Superior temporal gyrus (tissue), 1 donor: ENCODE data around the gene KIF24.
"Not testable (repeated sequence)": the region's sequence is repeated elsewhere in the genome, so short reads cannot be mapped to it uniquely, and the experiment has no call there.

Experiments
- DNase-seq: peaks from one replicate; pipeline ENCODE4 v3.0.0-alpha.2; 2016; ENCODE audit errors: extremely low spot score

The KIF24 gene

DNA sequence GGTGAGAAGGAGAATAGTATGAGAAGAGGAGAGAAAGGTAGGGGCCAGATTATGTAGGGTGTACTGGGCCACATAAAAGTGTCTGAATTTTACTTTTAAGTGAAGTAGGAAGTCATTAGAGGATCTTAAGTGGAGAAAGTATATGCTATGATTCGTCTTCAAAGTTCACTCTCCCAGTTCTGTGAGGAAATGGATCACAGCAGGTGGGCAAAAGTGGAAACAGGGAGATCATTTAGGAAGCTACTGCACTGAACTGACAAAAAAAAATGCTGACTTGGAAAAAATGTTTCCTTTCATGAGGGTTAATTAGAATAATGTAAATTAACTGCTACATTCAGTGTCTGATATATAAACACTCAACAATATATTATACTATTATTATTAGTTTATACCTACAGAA is 2.4 kb downstream of the KIF24 start:
- DNase-seq, result no peak

DNA sequence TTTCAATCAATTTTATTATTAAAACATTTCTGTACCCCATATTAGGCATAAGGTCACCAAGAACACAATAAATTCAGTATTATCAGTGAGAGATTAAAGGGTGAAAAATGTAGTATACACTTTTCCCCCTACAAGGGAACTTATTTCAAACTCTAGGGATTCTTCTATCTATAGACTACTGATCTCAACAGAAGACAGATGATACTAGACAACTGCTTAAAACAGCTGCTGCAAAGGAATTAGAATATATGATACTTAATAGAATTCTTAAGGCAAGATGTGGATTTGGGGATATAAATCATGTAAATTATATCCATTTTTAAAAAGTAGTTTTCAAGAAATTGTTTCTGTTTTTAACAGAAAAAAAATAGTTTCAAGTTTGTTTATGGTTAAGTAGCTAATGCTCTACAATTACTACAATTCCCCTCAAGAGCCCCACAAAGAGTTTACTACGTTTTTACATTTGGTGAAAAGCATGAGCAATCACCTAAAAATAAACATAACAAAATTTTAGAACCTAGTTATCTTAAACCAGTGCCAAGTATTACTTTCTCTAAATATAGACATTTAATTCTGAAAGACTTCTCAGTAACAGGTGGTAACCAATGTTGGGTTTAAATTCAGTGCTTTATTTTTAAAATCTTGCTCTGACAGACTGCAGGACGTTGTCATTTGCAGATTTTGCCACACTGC is 6.0 kb downstream of the KIF24 start:
- no peak for DNase-seq

DNA sequence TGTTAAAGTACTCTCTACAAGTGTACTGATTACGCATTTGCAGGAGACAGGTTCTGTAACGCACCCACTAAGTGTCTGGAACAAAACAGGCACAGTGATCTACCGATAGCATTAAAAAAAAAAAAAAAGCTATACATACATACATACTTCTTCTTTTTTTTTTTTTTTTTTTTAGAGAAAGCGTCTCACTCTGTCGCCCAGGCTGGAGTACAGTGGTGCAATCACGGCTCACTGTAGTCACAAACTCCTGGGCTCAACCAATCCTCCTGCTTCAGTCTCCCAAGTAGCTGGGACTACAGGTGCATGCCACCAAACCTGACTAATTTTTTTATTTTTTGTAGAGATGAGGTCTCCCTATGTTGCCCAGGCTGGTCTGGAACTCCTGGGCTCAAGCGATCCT is 7.6 kb downstream of the KIF24 start:
- no peak for DNase-seq

DNA sequence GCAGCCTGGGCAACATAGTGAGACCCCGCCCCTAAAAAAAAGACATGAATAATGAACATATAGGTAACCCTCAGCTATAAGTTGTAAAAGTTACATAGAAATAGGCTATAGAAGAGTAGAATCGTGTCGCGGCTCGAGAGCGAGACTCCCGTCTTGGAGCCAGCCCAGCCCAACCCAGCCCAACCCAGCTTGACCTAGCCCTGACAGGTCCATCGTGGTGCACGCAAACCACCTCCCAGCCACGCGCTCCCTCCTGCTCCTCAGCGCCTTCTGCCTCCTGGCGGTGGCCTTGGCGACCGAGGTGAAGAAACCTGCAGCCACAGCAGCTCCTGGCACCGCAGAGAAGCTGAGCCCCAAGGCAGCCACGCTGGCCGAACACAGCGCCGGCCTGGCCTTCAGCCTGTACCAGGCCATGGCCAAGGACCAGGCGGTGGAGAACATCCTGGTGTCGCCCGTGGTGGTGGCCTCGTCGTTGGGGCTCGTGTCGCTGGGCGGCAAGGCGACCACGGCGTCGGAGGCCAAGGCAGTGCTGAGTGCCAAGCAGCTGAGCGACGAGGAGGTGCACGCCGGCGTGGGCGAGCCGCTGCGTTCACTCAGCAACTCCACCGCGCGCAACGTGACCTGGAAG is 10.8 kb downstream of the KIF24 start:
- DNase-seq, result no peak

DNA sequence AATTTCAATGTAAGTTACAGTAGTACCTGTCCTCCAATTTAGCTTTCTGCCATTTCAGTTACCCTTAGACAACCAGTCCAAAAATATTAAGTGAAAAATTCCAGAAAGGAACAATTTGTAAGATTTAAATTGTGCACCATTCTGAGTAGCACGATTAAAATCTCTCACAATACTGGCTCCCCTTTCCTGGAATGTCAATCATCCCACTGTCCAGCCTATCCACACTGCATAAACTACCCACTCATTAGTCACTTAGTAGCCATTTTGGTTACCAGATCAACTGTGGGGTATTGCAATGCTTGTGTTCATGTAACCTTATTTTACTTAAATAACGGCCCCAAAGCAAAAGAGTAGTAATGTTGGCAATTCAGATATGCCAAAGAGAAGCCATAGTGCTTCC is 11.6 kb downstream of the KIF24 start:
- no peak for DNase-seq

DNA sequence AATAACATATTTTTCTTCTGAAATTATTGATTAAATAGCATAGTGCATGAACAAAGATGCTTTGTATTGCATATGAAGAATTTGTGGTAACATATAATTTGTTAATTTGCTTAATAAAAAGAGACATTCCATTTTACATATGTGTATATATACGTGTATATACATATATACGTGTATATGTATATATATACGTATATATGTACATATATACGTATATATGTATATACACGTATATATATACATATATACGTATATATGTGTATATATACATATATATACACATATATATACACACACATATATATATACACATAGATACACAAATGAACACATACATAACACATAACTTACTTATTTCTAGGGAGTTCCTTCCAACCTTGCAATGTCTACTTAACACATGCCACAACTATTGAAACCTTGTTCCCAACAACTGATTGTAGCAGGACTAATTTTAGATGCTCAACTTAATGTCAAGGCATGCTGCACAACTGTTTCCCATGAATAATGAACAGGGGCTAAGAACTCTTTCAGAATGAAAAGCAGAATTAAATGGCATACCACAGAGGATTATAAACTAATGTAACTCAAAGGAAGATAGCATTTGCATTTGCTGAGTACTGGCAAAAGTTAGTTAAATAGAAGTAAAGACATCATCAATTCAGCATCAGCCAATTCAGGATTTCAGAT is 17.4 kb downstream of the KIF24 start:
- no peak for DNase-seq

DNA sequence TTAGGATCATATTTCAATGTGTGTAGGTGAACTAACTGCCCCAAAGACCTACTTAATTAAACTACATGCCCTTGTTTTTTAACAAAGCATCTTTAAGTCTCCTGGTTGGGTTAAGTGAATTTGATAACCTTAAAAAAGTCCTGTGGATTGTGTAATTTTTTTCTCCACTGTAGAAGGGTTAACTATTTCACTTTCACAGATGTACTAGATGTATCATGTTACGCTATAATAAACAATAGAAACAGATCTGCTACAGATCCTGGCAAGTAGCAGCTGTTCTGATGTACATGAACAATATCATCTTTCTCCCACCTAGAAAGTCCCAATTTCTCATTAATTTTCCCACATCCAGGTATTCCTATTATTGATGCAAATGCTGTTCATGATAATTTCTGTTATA is 18.9 kb downstream of the KIF24 start:
- no peak for DNase-seq

DNA sequence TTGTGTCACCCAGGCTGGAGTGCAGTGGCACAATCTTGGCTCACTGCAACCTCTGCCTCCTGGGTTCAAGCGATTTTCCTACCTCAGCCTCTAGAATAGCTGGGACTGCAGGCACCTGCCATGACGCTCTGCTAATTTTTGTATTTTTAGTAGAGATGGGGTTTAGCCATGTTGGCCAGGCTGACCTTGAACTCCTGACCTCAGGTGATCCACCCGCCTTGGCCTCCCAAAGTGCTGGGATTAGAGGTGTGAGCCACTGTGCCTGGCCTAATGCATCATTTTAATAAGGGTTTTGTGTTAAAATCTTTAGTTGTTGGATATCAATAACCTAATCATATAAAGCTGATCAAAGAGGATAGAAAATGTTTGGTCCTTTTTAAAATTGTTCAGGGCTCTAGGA is 20.8 kb downstream of the KIF24 start:
- DNase-seq, result not testable (repeated sequence)

DNA sequence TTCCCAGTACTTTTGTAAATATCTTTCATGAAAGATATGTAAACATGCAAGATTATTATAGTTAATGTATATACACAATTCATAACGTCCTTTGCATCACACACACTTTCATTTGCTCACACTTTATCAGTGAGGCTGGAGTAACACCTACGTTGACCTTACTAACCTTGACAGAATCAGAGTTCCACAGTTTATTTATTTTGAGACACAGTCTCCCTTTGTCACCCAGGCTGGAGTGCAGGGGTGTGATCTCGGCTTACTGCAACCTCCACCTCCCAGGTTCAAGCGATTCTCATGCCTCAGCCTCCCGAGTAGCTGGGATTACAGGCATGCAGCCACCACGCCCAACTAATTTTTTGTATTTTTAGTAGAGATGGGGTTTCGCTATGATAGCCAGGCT is 28.0 kb downstream of the KIF24 start:
- not testable (repeated sequence) for DNase-seq

DNA sequence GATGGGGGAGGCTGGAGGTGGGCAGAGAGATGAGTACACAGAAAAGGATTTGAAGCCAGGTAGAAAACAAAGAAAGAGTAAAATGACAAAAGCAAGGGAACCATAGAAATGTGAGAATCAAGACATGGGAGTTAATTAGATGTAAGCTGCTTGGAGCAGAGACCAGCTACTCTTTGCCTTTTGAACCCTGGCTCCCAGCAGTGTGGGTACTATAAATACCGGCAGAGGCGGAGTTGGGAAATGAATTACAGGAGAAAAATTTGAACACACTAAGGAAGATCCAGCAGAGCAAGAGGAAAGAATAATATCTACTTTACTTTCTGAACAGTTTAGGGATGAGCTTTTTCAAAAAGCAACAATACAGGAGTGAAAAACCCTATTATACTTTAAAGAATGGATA is 36.5 kb downstream of the KIF24 start:
- no peak for DNase-seq

DNA sequence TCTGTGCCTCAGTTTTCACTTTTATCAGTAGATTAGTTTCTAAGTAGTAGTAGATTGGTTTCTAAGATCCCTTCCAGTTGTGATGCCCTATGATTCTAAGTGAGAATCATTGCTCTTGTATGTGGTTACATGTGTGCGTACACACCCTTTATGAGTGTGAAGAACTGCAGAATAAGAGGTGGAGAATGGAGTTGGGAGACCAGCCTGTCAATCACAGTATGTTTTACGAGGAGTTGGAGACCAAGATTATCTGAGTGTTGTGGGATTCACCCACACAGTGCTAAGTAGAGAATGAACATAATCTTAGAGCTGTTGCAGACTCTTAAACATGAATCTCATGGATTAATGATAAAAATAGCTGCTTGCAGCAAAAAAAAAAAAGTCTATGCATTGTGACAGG is 37.6 kb downstream of the KIF24 start:
- DNase-seq, result no peak

DNA sequence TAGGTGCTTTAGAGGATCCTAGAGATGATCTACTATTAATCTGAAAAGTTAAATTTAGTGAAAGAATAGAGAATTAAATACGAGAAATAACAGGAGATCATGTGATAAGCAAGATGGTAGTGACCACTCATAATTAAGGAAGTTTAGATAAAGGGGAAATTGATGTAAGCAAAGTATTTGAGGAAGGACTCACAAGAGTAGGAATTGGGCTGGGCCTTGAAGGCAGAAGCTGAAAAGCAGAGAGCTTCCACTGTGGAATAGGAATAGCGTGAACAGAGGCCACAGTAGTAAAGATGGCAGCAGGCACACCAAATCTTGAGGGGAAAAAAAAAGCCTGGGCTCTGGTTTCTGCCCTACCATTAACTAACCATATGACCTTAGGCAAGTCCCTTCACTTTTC is 38.0 kb downstream of the KIF24 start:
- DNase-seq, result no peak

DNA sequence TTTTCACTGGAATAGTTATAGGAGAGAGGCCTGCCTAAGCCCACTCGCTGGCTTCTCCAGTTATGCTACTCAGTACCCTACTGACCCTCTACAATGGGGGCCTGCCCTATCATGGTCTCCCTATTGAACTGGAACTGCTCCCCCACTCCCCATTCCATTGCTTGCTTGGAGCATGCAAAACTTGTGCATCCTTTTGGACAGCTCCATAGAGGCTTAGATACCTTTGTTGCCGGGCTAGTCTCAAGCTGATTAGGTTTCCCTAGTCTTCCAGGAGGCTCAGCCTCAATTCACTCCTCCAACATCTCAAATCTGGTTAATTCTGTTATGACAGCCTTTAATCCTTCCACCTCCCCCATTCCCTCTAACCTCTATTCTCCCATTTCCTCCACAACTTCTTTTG is 39.9 kb downstream of the KIF24 start:
- DNase-seq, result no peak

DNA sequence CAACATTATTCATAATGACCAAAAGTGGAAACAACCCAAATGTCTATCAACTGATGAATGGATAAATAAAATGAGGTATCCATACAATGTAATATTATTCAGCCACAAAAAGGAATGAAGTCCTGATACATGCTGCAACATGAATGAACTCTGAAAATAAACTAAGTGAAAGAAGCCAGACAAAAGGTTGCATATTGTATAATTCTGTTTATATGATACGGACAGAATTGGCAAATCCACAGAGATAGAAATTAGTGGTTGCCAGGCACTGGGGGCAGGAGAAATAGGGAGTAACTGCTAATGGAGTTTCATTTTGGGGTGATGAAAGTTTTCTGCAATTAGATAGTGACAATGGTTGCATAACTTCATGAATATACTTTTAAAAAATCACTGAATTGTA is 47.0 kb downstream of the KIF24 start:
- DNase-seq, result no peak

DNA sequence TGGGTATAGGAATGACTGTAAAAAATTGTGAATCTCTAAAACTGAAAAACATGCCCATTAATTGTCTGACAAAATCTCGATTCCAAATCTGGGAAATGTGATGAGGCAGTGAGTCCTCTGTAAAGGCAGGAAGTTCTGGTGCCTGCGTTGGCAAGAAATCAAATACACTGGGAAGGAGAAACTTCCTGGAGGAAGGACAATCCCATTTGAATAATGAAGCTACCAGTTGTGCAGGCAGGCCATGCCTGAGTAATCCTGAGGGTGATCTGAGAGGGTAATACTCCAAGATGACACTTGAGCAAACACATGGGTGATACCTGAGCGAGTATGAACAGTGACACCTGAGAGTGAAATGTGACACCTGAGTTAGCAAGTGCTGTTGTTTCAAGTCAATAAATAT is 49.7 kb downstream of the KIF24 start:
- DNase-seq, result no peak
